GM19328 (cell line): ENCODE measurements around the gene ARHGAP10.

Source experiments
- ATAC-seq: cut with Tn5 transposase; IDR thresholded peaks from one replicate; pipeline ENCODE4 v1.9.1; 2021; ENCODE audit warnings: mild to moderate bottlenecking, moderate library complexity; ENCODE audit not compliant: unreplicated experiment

The ARHGAP10 gene

GRCh38 chr4:148116969-148117368, 385.1 kb downstream of the ARHGAP10 start:
- no peak for ATAC-seq

DNA sequence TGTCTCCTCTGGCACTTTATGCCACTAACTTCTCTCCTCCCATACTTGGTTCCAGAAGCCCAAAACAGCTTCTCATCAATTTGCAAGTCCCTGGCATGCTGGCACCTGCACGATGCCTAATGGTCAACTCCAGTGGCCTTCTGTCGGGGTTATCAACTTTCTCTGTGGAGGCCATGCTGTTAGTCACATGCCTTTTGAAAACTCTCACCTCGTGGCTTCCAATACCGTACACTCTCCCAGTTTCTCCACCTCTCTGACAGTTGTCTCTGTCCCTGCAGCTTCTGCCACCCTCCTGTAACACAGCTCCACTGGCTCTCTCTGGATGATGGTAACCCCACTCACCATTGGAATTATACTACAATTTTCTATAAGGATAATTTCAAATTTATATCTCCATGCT, 386.3 kb downstream of the ARHGAP10 start:
- ATAC-seq = no peak

DNA sequence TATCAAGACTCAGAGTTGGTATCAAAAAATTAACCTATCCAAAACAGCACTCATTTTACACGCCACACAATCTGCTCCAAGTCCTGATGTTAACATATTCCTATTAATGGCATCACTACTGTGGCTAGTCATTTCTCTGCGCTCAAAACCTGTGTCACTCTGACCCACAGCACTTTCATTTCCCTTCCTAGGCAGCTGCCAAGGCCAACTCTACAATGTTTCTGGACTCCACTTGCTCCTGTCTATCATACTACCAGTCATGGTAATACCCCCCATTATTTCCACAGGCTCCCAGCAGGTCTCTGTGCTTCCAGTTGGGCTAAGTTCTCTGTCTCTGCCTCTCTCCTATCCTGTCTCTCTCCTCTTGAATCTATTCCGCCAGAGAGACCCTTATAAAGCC, 386.7 kb downstream of the ARHGAP10 start:
- no peak for ATAC-seq

DNA sequence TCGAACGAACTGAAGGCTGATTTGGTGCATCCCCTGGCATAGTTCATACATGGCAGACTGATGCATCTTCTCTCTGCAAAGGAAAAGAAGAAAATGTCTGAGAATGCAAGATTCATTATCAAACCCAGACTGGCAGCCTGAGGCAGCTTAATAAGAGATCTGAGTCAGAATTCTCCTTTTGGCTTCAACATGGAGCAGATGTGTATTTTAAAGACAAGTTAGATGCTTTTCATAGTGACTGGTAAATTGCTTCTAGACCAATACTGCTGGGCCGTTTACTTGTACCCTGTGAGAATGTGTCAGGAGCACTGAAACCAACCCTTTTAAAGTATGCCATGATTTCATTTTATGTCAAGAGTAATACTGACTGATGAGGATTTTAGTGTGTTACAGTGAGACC, 388.3 kb downstream of the ARHGAP10 start:
- ATAC-seq = no peak
